22Rv1 (cell line): Measurements from ENCODE around the gene TCF4.

Experiments used
- H3K27ac ChIP-seq: fragments of 450-650 bp; 2 replicates; pipeline ENCODE4 v1.5.1; 2017
- ZFX ChIP-seq: fragments of 450-650 bp; IDR thresholded peaks from 2 replicates; pipeline ENCODE4 v1.6.1; 2017; ENCODE audit warnings: antibody characterized with exemption, borderline replicate concordance
- TF ChIP-seq, protein P1 (sequence below): fragments of 450-650 bp; IDR thresholded peaks from 2 replicates; pipeline ENCODE4 v1.5.1; 2017; ENCODE audit warnings: mild to moderate bottlenecking

TCF4 gene

DNA sequence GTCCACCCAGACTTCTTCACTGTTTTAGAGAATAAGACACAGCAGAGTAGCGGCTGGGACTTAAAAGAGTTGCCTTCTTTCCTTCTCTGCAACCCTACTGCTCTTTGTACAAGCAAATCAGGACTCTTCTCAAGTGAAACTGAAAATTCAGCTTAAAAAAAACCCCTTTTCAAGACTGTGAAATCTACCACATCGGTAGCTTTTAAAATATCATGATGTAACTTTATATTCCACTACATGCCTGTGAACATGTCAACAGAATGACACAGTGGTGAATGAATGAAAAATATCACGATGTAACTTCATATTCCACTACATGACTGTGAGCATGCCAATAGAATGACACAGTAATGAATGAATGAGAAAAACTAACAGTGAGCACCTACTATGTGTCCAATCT lies 53.4 kb downstream of the TCF4 start:
- no peak for TF ChIP-seq ZFX
- TF ChIP-seq, protein P1, sequence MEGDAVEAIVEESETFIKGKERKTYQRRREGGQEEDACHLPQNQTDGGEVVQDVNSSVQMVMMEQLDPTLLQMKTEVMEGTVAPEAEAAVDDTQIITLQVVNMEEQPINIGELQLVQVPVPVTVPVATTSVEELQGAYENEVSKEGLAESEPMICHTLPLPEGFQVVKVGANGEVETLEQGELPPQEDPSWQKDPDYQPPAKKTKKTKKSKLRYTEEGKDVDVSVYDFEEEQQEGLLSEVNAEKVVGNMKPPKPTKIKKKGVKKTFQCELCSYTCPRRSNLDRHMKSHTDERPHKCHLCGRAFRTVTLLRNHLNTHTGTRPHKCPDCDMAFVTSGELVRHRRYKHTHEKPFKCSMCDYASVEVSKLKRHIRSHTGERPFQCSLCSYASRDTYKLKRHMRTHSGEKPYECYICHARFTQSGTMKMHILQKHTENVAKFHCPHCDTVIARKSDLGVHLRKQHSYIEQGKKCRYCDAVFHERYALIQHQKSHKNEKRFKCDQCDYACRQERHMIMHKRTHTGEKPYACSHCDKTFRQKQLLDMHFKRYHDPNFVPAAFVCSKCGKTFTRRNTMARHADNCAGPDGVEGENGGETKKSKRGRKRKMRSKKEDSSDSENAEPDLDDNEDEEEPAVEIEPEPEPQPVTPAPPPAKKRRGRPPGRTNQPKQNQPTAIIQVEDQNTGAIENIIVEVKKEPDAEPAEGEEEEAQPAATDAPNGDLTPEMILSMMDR, result no peak
- H3K27ac ChIP-seq, result no peak overlapping the region

DNA sequence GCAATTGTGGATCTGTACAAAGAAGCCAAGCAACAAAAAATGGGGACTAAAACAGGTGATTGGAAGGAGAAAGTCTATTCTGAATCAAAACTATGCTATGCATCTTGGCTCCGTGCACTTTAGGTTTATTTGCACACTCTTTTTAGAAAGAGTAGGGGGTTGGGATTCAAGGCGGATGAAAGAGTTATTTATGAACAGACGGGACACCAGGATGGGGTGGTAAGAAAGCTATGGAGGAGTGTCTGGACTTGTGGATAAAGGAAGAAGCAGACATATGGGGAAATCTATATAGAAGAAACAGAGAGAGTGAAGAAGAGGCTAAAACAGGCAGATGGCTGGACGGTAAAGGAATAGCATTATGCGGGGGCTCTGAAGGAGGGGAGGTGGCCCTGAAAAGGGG lies 57.8 kb downstream of the TCF4 start:
- TF ChIP-seq, protein P1, result no peak
- no peak for TF ChIP-seq ZFX
- no peak overlapping the region for H3K27ac ChIP-seq

DNA sequence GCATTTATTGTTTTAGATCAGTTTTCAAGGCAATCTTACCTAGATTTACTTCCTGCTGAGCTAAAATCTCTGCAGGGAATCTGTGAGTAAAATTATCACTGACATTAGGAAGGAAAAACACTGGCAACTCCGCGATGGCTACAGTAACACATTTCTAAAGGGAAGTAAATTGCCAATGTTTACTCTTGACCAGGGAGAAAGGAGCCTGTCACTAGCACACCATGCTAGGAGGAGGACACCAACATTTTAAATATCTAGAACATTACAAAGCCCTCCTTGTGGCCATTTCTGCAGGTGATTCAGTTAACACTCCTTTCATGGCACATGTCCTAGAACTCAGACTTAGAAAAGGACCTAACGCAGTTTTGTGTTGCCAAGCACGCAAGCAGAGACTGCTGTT lies 58.4 kb downstream of the TCF4 start:
- no peak overlapping the region for H3K27ac ChIP-seq
- no peak for TF ChIP-seq ZFX
- TF ChIP-seq, protein P1, result no peak

DNA sequence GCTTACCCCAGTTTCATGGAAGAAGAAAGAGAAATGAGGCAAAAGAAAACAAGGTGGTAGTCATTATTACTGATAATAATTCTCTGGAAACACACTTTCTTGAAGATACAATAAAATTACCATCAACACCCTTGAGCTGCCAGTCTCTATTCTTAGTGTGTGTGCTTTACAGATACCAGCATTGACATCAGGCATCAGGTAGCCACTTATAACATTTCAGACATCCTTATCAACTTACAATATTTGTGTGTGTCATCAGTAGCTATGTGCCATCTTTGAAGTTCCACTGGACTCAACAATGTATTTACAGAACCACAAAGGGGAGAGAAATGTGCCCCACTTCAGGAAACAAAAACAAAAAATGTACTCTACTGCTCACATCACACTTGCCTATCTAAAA lies 62.1 kb downstream of the TCF4 start:
- no peak overlapping the region for H3K27ac ChIP-seq
- no peak for TF ChIP-seq ZFX

DNA sequence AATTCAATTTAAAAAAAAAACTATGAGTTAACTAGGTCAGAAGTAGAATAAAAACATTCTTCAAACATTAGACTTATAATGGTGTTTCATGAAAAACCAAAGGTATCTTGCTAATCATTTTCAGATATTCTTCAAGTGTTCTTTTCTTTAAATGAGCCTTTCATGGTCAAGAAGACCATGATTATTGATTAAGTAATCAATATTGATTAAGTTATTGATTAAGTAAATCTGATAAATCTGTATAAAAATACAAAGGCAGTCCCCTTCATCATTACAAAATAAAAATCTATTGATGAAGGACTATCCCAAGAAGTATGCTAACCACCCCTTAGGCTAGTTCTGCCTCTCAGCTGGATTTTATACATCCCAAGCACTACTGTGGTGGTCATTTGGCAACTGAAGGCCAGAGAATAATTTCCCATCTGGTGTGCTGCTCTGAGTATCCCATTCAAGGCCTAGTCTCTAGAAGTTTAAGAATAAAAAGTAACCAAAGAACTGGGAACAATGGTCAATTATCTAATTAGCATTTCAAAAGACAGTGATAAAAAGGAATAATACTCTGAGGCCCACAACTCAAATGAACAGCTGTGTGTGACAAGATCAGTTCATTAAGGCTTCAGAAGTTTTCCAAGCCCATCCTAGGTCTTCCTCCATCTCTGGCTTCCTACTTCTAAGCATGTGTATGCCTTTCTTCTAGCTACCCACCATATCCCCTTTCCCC lies 63.5 kb downstream of the TCF4 start:
- TF ChIP-seq ZFX, result no peak
- TF ChIP-seq, protein P1, result no peak
- no peak overlapping the region for H3K27ac ChIP-seq

DNA sequence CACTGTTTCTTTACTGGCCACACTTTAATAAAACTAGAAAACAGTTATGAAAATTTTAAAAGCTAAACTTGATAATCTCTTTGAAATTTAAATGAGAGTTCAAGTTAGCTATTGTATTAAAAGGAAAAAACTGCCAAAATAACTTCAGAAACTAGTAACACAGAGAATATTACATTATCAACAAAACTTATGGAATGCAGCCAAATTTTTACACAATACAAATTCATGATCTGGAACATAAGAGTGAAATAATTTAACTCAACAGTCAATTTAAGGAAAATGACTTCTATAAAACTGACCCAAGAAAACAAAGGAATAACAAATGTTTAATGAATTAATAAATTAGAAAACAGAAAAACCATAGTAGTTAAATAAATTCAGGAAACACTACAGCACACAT lies 65.0 kb downstream of the TCF4 start:
- TF ChIP-seq, protein P1, result no peak
- TF ChIP-seq ZFX, result no peak
- H3K27ac ChIP-seq, result no peak overlapping the region

DNA sequence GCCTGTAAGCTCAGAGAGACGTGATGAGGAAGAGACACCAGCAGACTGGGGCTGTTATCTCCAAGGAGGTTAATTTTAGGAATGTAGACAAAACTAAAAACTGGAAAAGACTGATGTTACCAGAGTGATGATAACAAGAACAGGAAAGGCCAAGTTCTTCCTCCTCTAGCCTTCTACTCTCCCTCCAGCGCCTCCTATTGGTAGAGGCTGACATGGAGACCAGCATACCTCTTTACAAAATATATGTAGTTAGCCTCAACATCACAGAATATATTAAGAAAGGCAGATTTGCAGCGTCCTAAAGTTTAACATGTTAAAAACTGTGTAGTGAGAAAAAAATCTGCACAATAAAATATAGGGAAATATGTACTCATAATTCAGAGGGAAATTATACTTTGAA lies 66.0 kb downstream of the TCF4 start:
- no peak for TF ChIP-seq ZFX
- TF ChIP-seq, protein P1, result peak; percentile 77
- no peak overlapping the region for H3K27ac ChIP-seq

DNA sequence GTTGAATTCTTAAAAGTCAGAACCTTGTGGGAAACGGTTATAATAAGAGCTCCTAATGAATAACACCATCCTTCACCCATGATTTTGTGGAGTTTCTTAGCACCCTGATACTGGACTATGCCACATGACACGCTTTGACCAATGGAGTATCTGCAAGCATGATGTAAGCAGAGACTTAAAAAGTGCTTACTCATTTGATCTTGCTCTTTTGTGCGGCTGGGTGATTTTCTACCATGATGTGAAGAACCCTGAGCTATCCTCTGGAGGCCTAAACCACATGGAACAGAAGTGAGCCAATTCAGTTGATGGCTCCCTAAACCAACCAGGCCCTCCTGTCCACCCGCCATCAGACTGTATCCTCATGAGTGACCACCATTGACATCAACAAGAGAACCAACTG lies 70.9 kb downstream of the TCF4 start:
- no peak overlapping the region for H3K27ac ChIP-seq
- TF ChIP-seq, protein P1, result no peak
- no peak for TF ChIP-seq ZFX
